ENCODE data around the gene PHLPP2. TPM values are rescaled to one million over a fixed set of nuclear protein-coding genes. Genes with fewer than 3 reads are reported as not detected.
A peak's percentile ranks its signal among the peaks of the same experiment; 100 is the strongest.

Gene PHLPP2
- total and polyA plus RNA-seq, 7 donors = 0.96 to 5.2 (median 3.7) TPM

DNA sequence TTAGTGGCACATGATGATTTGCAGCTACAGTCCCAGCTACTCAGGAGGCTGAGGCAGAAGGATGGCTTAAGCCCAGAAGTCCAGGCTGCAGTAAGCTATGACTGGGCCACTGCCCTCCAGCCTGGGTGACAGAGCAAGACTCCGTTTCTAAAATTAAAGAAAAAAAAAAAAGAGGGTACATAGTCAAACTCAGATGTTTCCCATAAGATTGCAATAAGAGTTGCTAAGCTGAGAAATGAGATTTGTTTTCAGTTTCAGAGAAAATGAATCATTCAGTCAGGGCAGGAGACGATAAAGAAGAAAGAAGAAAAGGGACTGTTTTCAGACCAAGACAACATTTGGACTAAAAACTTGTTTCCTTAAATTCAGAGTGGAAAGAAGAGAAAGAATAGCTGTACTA, 30.2 kb upstream of the PHLPP2 start:
- no peak for DNase-seq
- intact Hi-C loops (cut with DNase I) = no loop called here
- TF ChIP-seq, protein P1, sequence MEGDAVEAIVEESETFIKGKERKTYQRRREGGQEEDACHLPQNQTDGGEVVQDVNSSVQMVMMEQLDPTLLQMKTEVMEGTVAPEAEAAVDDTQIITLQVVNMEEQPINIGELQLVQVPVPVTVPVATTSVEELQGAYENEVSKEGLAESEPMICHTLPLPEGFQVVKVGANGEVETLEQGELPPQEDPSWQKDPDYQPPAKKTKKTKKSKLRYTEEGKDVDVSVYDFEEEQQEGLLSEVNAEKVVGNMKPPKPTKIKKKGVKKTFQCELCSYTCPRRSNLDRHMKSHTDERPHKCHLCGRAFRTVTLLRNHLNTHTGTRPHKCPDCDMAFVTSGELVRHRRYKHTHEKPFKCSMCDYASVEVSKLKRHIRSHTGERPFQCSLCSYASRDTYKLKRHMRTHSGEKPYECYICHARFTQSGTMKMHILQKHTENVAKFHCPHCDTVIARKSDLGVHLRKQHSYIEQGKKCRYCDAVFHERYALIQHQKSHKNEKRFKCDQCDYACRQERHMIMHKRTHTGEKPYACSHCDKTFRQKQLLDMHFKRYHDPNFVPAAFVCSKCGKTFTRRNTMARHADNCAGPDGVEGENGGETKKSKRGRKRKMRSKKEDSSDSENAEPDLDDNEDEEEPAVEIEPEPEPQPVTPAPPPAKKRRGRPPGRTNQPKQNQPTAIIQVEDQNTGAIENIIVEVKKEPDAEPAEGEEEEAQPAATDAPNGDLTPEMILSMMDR (IDR thresholded peaks at IDR 0.05) = no peak
- H3K36me3 ChIP-seq (ENCODE audit: insufficient read depth in 1 of 2, low read depth in 1 of 2) = peaks cover 6 to 97% of the 10 kb centered on the region in 2 donors
- H3K27ac ChIP-seq = no peak overlapping the region
- H3K27me3 ChIP-seq (ENCODE audit: insufficient read depth in 3 of 3, low read length in 2 of 3) = no peaks in the 10 kb centered on the region
- 72 to 93% (median 77%) methylated on average over 2 of the region's 2 CpGs for WGBS, 3 donors
- no peak overlapping the region for H3K4me3 ChIP-seq
- peaks cover 15% of the 10 kb centered on the region for H3K4me1 ChIP-seq
- no peak for ATAC-seq
- no peaks in the 10 kb centered on the region for H3K9me3 ChIP-seq

DNA sequence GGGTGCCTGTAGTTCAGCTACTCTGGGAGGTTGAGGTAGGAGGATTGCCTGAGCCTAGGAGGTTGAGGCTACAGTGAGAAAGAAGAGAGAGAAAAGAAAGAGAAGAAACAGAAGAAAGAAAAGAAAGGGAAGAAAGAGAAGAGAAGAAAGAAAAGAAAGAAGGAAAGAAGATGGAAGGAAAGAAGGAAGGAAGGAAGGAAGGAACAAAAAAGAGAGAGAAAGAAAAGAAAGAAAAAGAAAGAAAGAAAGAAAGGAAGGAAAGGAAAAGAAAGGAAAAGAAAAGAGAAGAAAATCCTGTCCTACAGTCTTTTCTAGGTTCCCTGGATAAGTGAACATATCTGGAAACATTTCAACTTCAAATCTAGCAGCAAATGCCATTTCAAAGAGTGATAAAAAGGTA, 29.6 kb upstream of the PHLPP2 start:
- no peak for DNase-seq
- Histone ChIP-seq H3K27ac (no peak overlapping the region), H3K4me1 (peaks cover 15% of the 10 kb centered on the region), H3K9me3 (no peaks in the 10 kb centered on the region), H3K4me3 (no peak overlapping the region), H3K27me3 (ENCODE audit: insufficient read depth in 3 of 3, low read length in 2 of 3) (no peaks in the 10 kb centered on the region), H3K36me3 (ENCODE audit: insufficient read depth in 1 of 2, low read depth in 1 of 2) (peaks cover 6 to 97% of the 10 kb centered on the region in 2 donors)
- ATAC-seq = no peak
- intact Hi-C loops (cut with DNase I) = no loop called here
- TF ChIP-seq, protein P1 (IDR thresholded peaks at IDR 0.05) = no peak

DNA sequence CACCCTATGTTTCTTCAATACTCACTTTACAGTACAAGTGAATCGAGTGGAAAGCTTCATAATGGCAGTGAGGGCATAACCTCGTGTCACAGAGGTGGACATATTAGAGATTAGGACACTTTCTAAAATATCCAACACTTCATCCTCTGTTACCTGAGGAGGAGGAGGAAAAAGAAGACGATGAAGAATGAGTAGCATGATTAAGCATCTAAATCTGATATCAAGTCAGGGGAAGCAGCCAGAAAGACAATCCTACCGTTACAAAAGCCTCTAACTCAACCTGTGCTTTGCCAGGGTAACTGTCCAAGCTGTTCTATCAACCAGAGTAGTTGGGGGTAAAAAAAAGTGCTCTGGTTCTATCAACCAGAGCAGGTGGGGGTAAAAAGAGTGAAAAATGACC, 23.7 kb upstream of the PHLPP2 start:
- no peaks in the 10 kb centered on the region for H3K9me3 ChIP-seq
- TF ChIP-seq, protein P1 (IDR thresholded peaks at IDR 0.05) = no peak
- no peaks in the 10 kb centered on the region for H3K27me3 ChIP-seq (ENCODE audit: insufficient read depth in 3 of 3, low read length in 2 of 3)
- peak; percentile 53 to 75 (median 70) for ATAC-seq
- intact Hi-C loops (cut with DNase I) = no loop called here
- no peak for DNase-seq
- WGBS, 3 donors = 31 to 55% (median 32%) methylated on average over 4 of the region's 4 CpGs
- peaks cover 9% of the 10 kb centered on the region for H3K4me1 ChIP-seq
- no peak overlapping the region for H3K4me3 ChIP-seq
- H3K27ac ChIP-seq = peak overlapping the region; percentile 69
- H3K36me3 ChIP-seq (ENCODE audit: insufficient read depth in 1 of 2, low read depth in 1 of 2) = peaks cover 9 to 96% of the 10 kb centered on the region in 2 donors

DNA sequence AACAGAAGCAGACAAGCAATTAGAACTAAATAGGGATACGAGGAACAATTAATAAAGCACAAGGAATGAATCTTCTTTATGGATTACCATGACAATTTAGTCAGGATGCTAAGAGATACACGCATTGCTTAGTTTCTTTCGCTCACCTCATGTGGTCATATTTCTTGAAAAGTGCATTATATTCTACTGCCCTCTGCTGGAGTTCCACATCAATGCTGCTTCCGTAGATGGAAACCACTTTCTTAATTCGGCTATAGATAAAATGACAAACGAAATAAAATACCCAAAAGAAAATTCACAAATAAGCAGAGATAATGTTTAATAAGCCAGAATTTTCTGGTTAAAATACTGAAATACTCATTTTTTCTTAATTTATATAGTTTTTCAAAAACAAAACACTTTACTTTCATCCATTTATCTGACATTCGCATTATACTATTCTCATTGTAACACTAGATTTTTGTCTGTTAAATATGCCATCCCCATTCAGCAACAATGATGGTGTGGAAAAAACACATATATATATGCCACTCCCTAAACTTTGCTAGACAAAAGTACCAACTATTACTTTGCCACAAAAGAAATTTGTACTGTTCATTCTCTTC, 22.0 kb upstream of the PHLPP2 start:
- WGBS, 3 donors = 47 to 68% (median 52%) methylated on average over 7 of the region's 7 CpGs
- Histone ChIP-seq H3K27me3 (ENCODE audit: insufficient read depth in 3 of 3, low read length in 2 of 3) (no peaks in the 10 kb centered on the region), H3K27ac (no peak overlapping the region), H3K9me3 (no peaks in the 10 kb centered on the region), H3K4me1 (peaks cover 9% of the 10 kb centered on the region), H3K36me3 (ENCODE audit: insufficient read depth in 1 of 2, low read depth in 1 of 2) (peaks cover 9 to 96% of the 10 kb centered on the region in 2 donors), H3K4me3 (no peak overlapping the region)
- ATAC-seq = peak in 2 of 4 donors; percentile 36 to 54
- TF ChIP-seq, protein P1 (IDR thresholded peaks at IDR 0.05) = peak; percentile 67
- DNase-seq = no peak
- intact Hi-C loops (cut with DNase I) = loop anchor here in 1 of 2 donors (2.0 kb wide), 1 partner anchor 76 kb away; no protein-coding TSS in a partner anchor

DNA sequence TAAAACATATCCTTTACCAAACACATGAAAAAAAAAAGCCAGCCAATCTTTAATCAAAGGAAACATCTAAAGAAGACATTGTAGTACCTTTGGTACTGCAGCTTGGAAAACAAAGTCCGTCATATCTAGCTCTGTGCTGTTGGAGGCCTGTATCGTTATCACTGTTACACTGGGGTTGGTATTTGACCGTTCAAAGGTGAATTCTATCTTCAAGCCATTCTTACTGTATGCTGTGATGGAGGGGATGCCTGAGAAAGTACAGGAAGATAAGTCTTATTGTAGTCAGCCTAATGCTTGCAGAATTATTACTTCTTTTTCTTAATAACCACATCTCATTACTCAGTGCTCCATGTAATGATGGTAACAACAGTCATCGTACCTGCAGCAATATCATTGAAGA, 14.4 kb upstream of the PHLPP2 start:
- H3K27me3 ChIP-seq (ENCODE audit: insufficient read depth in 3 of 3, low read length in 2 of 3) = no peaks in the 10 kb centered on the region
- DNase-seq = no peak
- TF ChIP-seq, protein P1 (IDR thresholded peaks at IDR 0.05) = no peak
- no peak overlapping the region for H3K27ac ChIP-seq
- H3K4me3 ChIP-seq = no peak overlapping the region
- ATAC-seq = no peak
- intact Hi-C loops (cut with DNase I) = no loop called here
- no peaks in the 10 kb centered on the region for H3K9me3 ChIP-seq
- H3K36me3 ChIP-seq (ENCODE audit: insufficient read depth in 1 of 2, low read depth in 1 of 2) = peaks cover 15 to 93% of the 10 kb centered on the region in 2 donors
- 88 to 95% (median 91%) methylated on average over 4 of the region's 4 CpGs for WGBS, 3 donors
- no peaks in the 10 kb centered on the region for H3K4me1 ChIP-seq
